ENCODE measurements around the gene ZNF3.

The ZNF3 gene

GRCh38 chr7:100107890-100108289, 26.4 kb upstream of the ZNF3 start:
- no peak for DNase-seq

- no peak for DNase-seq
Measured at GRCh38 chr7:100107125-100107737, 25.7 kb upstream of the ZNF3 start.

- no peak for DNase-seq
Measured at GRCh38 chr7:100106633-100107032, 25.1 kb upstream of the ZNF3 start.

GRCh38 chr7:100105534-100105933, 24.0 kb upstream of the ZNF3 start:
- no peak for DNase-seq

- DNase-seq = no peak
Measured at GRCh38 chr7:100102950-100103840, 21.7 kb upstream of the ZNF3 start.

GRCh38 chr7:100101016-100101862, 19.7 kb upstream of the ZNF3 start, which contains the start of the genes AP4M1 and MCM7:
Gene AP4M1 (plus strand): TSS chr7:100101643. CDS start chr7:100101715, 72 bp downstream.
Gene MCM7 (minus strand): TSS chr7:100101397. CDS start chr7:100101294, 103 bp downstream.
- peak; percentile 97 for DNase-seq

- peak; percentile 83 for DNase-seq
Measured at GRCh38 chr7:100100420-100101015, 19.0 kb upstream of the ZNF3 start.

GRCh38 chr7:100099452-100099851, 17.9 kb upstream of the ZNF3 start:
- no peak for DNase-seq

- no peak for DNase-seq
Measured at GRCh38 chr7:100098913-100099312, 17.4 kb upstream of the ZNF3 start.

GRCh38 chr7:100095704-100096103, 14.2 kb upstream of the ZNF3 start:
- no peak for DNase-seq

GRCh38 chr7:100095289-100095688, 13.8 kb upstream of the ZNF3 start:
- no peak for DNase-seq

GRCh38 chr7:100093925-100094486, 12.5 kb upstream of the ZNF3 start:
- DNase-seq = no peak

- no peak for DNase-seq
Measured at GRCh38 chr7:100093498-100093897, 12.0 kb upstream of the ZNF3 start.

GRCh38 chr7:100093054-100093453, 11.5 kb upstream of the ZNF3 start:
- DNase-seq = no peak

- no peak for DNase-seq
Measured at GRCh38 chr7:100091411-100092181, 10.1 kb upstream of the ZNF3 start.

- no peak for DNase-seq
Measured at GRCh38 chr7:100090527-100091410, 9.2 kb upstream of the ZNF3 start.

GRCh38 chr7:100089458-100090196, 8.1 kb upstream of the ZNF3 start:
- no peak for DNase-seq

GRCh38 chr7:100088621-100089457, 7.3 kb upstream of the ZNF3 start, which contains the start of gene COPS6:
Gene COPS6 (plus strand): TSS chr7:100088969. CDS start chr7:100088991, 22 bp downstream.
- peak; percentile 79 for DNase-seq
